NCI-H187 treated with DMSO at 0.1 percent for 48 hours (cell line): ENCODE results near the gene LGALS9.
"Not testable (repeated sequence)": the region's sequence is repeated elsewhere in the genome, so short reads cannot be mapped to it uniquely, and the experiment has no call there.

Source experiments
- DNase-seq: peaks from one replicate; lab custom pipeline; 2025; lab: John Stamatoyannopoulos, UW

LGALS9 gene

DNA sequence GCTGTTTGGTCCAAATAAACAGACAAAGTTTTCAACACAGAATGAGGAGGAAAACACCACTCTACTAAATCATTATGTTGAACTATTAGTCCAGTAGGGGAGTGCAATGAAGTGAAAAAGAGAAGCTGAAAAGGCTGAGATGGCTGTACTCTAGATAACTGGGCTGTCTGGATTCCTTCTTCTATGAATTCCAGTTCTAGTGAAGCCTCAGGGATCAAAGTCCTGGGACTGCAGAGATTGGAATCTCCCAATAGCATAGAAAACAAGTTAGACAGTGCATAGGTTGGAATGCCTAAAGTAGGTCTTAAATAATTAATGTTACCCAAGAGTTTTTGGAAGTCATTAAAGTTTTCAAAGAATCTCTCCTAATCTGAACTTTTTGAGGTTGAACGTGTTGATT lies 59.9 kb downstream of the LGALS9 start:
- DNase-seq = no peak

DNA sequence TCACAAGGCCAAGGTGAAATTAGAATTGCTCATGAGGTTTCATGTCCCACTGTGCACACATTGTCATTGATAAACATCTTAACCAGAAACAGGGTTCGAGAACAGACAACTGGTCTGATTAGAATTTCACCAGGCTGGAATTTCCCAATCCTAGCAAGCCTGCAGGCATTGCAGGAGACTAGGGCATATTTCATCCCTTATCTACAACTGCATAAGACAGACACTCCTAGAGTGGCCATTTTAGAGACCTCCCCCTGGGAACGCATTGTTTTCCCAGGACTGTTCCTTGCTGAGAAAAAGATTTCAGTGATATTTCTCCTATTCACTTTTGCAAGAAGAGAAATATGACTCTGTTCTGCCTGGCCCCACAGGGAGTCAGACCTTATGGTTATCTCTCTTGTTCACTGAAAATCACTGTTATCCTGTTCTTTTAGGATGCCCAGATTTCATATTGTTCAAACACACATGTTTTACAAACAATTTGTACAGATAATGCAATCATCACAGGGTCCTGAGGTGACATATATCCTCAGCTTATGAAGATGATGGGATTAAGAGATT lies 64.3 kb downstream of the LGALS9 start:
- DNase-seq = not testable (repeated sequence)
